GM12878 (cell line): ENCODE results near the gene NFYC. TPM values are rescaled to one million over a fixed set of nuclear protein-coding genes. Genes with fewer than 3 reads are reported as not detected.

Experiments used
- ATAC-seq: fragments of 200-7000 bp; cut with Tn5 transposase; 3 replicates; pipeline ENCODE4 v1.9.1; 2020; ENCODE audit warnings: mild to moderate bottlenecking, moderate library complexity
- BruUV-seq: library from RNA; stranded (reverse); fragments of 400-500 nt; replicated peaks from 2 replicates; lab custom pipeline; 2021; lab: Mats Ljungman, UMichigan
- CTCF ChIA-PET: fragments of 300-600 bp; sonication (Branson Sonifier 250); formaldehyde crosslinking; extraction: SDS; loops from one replicate; lab custom pipeline; 2021; ENCODE audit warnings: inconsistent platforms; lab: Yijun Ruan, JAX
- POLR2A ChIA-PET: fragments of 350-600 bp; formaldehyde crosslinking; extraction: SDS; loops from one replicate; lab custom pipeline; 2021; ENCODE audit warnings: inconsistent platforms; lab: Charles Lee
- RAD21 ChIA-PET: fragments of 300-600 bp; sonication (Branson Sonifier 250); formaldehyde crosslinking; loops from one replicate; lab custom pipeline; 2023; ENCODE audit warnings: antibody characterized with exemption; ENCODE audit not compliant: unreplicated experiment; lab: Charles Lee
- SMC1A ChIA-PET: fragments of 300-600 bp; sonication (Branson Sonifier 250); formaldehyde crosslinking; loops from one replicate; lab custom pipeline; 2023; ENCODE audit not compliant: unreplicated experiment, uncharacterized antibody; lab: Charles Lee
- DNase-seq: peaks from one replicate; pipeline ENCODE4 v3.0.0-alpha.2; 2011; ENCODE audit warnings: low read depth, low spot score
- FAIRE-seq: peaks from 3 replicates; lab custom pipeline; 2011; peaks lifted over from hg19 to GRCh38; lab: Jason Lieb, UNC
- H2AFZ ChIP-seq: 2 replicates; pipeline ENCODE4 v1.6.0; 2011; ENCODE audit warnings: low read depth, low read length, control low read depth; ENCODE audit not compliant: control insufficient read depth
- H3K27ac ChIP-seq: 2 replicates; pipeline ENCODE4 v1.5.1; 2011; ENCODE audit warnings: control low read depth; ENCODE audit not compliant: control insufficient read depth, insufficient read depth
- H3K27me3 ChIP-seq, 2 experiments: replicated peaks in 1 of 2; 2 replicates each; pipeline versions ENCODE4 v1.6.0 to v1.6.1; 2011; ENCODE audit warnings: low read length in 1 of 2; ENCODE audit not compliant: control insufficient read depth in 2 of 2, insufficient read depth in 2 of 2
- H3K36me3 ChIP-seq, 2 experiments: 2 replicates each; pipeline ENCODE4 v1.5.1; 2011; ENCODE audit warnings: low read length in 1 of 2; ENCODE audit not compliant: control insufficient read depth in 2 of 2, insufficient read depth in 2 of 2
- H3K4me1 ChIP-seq: 2 replicates; pipeline ENCODE4 v1.6.1; 2011; ENCODE audit warnings: mild to moderate bottlenecking, low read length, moderate library complexity, mixed read lengths; ENCODE audit not compliant: control insufficient read depth, insufficient read depth
- H3K4me2 ChIP-seq: 2 replicates; pipeline ENCODE4 v1.6.0; 2011; ENCODE audit warnings: control low read depth; ENCODE audit not compliant: control insufficient read depth, insufficient read depth
- H3K4me3 ChIP-seq: fragments of 200-600 bp; sonication (generic); 2 replicates; pipeline ENCODE4 v1.5.1; 2016
- H3K79me2 ChIP-seq: 2 replicates; pipeline ENCODE4 v1.6.0; 2011; ENCODE audit warnings: low read length; ENCODE audit not compliant: control insufficient read depth, insufficient read depth
- H3K9ac ChIP-seq: 2 replicates; pipeline ENCODE4 v1.8.0; 2011; ENCODE audit warnings: low read length, control low read depth, mixed read lengths; ENCODE audit not compliant: control insufficient read depth, insufficient read depth
- H3K9me3 ChIP-seq: replicated peaks from 3 replicates; pipeline ENCODE4 v1.5.1; 2011; ENCODE audit warnings: mild to moderate bottlenecking, low read length; ENCODE audit not compliant: control insufficient read depth, insufficient read depth
- H4K20me1 ChIP-seq: 2 replicates; pipeline ENCODE4 v1.6.0; 2011; ENCODE audit not compliant: control insufficient read depth, insufficient read depth
- CREB1 ChIP-seq: IDR thresholded peaks from 2 replicates; pipeline ENCODE4 v1.6.1; 2012; ENCODE audit warnings: low read depth, mild to moderate bottlenecking, inconsistent platforms
- EED ChIP-seq: sonication (generic); IDR thresholded peaks from 2 replicates; pipeline ENCODE4 v1.6.1; 2016; ENCODE audit warnings: antibody characterized with exemption, low read depth
- HDAC2 ChIP-seq: fragments of 200-600 bp; sonication (generic); IDR thresholded peaks from 2 replicates; pipeline ENCODE4 v1.6.1; 2017
- LARP7 ChIP-seq: fragments of 450-650 bp; IDR thresholded peaks from 2 replicates; pipeline ENCODE4 v1.6.1; 2017; ENCODE audit warnings: mild to moderate bottlenecking
- MYB ChIP-seq: fragments of 150-350 bp; IDR thresholded peaks from 2 replicates; pipeline ENCODE4 v1.6.1; 2014; ENCODE audit warnings: mild to moderate bottlenecking, low read depth, low read length, borderline replicate concordance
- NR2C1 ChIP-seq: fragments of 450-650 bp; IDR thresholded peaks from 2 replicates; pipeline ENCODE4 v1.6.1; 2017; ENCODE audit warnings: antibody characterized with exemption, mild to moderate bottlenecking, moderate library complexity
- SIN3A ChIP-seq: IDR thresholded peaks from 2 replicates; pipeline ENCODE4 v1.6.1; 2012; ENCODE audit warnings: low read depth, low read length, improper control_type of control experiment
- TCF7 ChIP-seq: IDR thresholded peaks from 2 replicates; pipeline ENCODE4 v1.6.1; 2014; ENCODE audit warnings: antibody characterized with exemption, borderline replicate concordance
- ZNF622 ChIP-seq: fragments of 450-650 bp; IDR thresholded peaks from 2 replicates; pipeline ENCODE4 v1.6.1; 2017; ENCODE audit warnings: mild to moderate bottlenecking, inconsistent platforms
- ZSCAN29 ChIP-seq: fragments of 450-650 bp; IDR thresholded peaks from 2 replicates; pipeline ENCODE4 v1.6.1; 2017; ENCODE audit warnings: mild to moderate bottlenecking, moderate library complexity
- WGBS: methylation state at CpG from one replicate; pipeline ENCODE4 v1.1.6; 2016; ENCODE audit warnings: low lambda C conversion rate; ENCODE audit not compliant: insufficient replicate concordance, insufficient coverage; ENCODE audit errors: missing lambda C conversion rate; 5-methylcytosine and 5-hydroxymethylcytosine counted together
- in situ Hi-C: fragments of 300-500 bp; cut with MboI; formaldehyde crosslinking; loops from 9 replicates; pipeline ENCODE4 v1.14.3; 2018; ENCODE audit warnings: mixed read lengths
- intact Hi-C: fragments of 100-400 bp; cut with micrococcal nuclease; formaldehyde crosslinking; loops from one replicate; pipeline ENCODE4 v1.14.2; 2022; ENCODE audit not compliant: unreplicated experiment
- polyA plus RNA-seq, 11 experiments: library from polyadenylated mRNA; depleted of rRNA in 4 of 11; unstranded in 6 of 11; stranded (reverse) in 5 of 11; fragments of >200 nt; fragmentation: Nextera tagmentation in 4 of 11; fragmentation: Illumina TruSeq in 1 of 11; extraction: Ambion mirVana in 4 of 11; extraction: Trizol in 1 of 11; gene quantifications; 1 replicate in 1 of 11; 2 replicates in 10 of 11; pipeline versions ENCODE4 v1.2.1 to v1.2.3, GENCODE V29; 2011 to 2016; ENCODE audit warnings: inconsistent platforms in 2 of 11, missing spikeins in 2 of 11, low read depth in 1 of 11
- total RNA-seq, 4 experiments: library from RNA; depleted of rRNA in 3 of 4; stranded (reverse); fragments of >200 nt in 3 of 4; fragmentation: Illumina TruSeq in 1 of 4; extraction: Trizol in 1 of 4; gene quantifications; 2 replicates each; pipeline versions ENCODE4 v1.2.1 to v1.2.3, GENCODE V29; 2013 to 2021
- TF ChIP-seq, protein P1 (sequence below): fragments of 450-650 bp; formaldehyde crosslinking; IDR thresholded peaks from 2 replicates; pipeline ENCODE4 v1.4.0; 2022; ENCODE audit warnings: mild to moderate bottlenecking, moderate library complexity
- TF ChIP-seq, protein P2 (sequence below): fragments of 150-350 bp; IDR thresholded peaks from 2 replicates; pipeline ENCODE4 v1.6.1; 2016; ENCODE audit warnings: low read depth, low read length
- TF ChIP-seq, protein P3 (sequence below): IDR thresholded peaks from 2 replicates; pipeline ENCODE4 v1.6.1; 2011; ENCODE audit warnings: low read depth, low read length, improper control_type of control experiment, borderline replicate concordance
- TF ChIP-seq, protein P4 (sequence below): fragments of 450-650 bp; IDR thresholded peaks from 2 replicates; pipeline ENCODE4 v1.6.1; 2018; ENCODE audit warnings: borderline replicate concordance, mild to moderate bottlenecking; ENCODE audit not compliant: partially characterized antibody

Gene NFYC
- total and polyA plus RNA-seq, 10 of the 15 experiments (the other 5 are each of a cell fraction or from before 2014, with no cell fraction given) = 4.3 to 84.2 (median 58.3) TPM

DNA sequence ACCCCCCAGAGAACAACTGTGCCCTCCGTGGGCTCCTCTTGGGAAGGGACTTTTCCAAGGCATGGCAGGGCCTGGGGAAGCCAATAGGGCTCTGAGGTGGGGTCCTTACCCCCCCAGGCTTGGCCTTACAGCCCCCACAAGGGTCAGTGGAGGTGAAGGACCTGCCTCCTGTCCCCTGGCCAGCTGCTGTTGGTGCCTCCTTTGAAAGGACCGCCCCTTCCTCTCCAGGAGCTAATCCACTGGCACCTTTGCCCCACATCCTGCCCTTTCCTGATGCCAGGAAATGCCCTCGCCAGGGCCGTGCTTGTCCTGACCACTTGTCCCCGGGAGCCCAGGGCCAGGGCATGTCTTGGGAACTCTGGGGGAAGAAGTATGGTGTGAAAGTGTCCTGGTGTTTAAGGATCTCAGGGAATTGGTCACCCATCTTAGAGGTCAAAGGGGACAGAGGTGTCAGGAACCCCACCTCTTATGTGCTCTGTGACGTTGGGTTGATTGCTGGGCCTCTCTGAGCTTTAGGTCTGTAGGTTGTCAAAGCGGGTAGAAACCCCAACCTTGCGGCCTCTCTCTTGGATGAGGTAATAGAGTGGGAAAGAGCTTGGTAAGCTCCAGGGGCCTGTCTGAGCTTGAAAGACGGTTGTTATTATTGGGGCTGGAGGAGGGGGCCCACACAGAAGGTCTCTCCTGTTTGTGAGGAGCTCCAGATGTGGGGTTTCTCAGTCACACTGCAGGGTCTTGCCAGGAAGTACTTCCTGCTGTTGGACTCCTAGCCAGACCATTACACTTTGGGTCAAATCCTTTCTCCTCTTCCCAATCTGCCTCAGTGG, 94.9 kb downstream of the NFYC start:
- H4K20me1 ChIP-seq = no peaks in the 10 kb centered on the region
- ChIA-PET SMC1A (interaction anchor here (0.6 to 1.5 kb wide), 4 partner anchors 9 to 53 kb away, joined by 3 to 5 read pairs (median 4); no protein-coding TSS in a partner anchor), CTCF (interaction anchor here (1.8 to 1.9 kb wide), 2 partner anchors 12 to 166 kb away, joined by 4 to 7 read pairs; no protein-coding TSS in a partner anchor), RAD21 (no interaction called here), POLR2A (interaction anchor here (1.4 kb wide), 1 partner anchor 12 kb away, joined by 3 read pairs; no protein-coding TSS in a partner anchor)
- in situ Hi-C loops (no loop called here), intact Hi-C loops (no loop called here)
- ATAC-seq (no peak), DNase-seq (no peak), FAIRE-seq (no peak)
- no peak overlapping the region for H3K9ac ChIP-seq
- peaks cover 4 to 8% of the 10 kb centered on the region in 2 experiments; a peak in 3 of 4 replicates for H3K27me3 ChIP-seq
- H3K4me2 ChIP-seq = no peak overlapping the region
- H3K27ac ChIP-seq = no peak overlapping the region
- 48% methylated on average over 9 of the region's 9 CpGs for WGBS
- no peak overlapping the region for H3K4me3 ChIP-seq
- H3K79me2 ChIP-seq = no peaks in the 10 kb centered on the region
- H2AFZ ChIP-seq = no peak overlapping the region
- BruUV-seq = no TSS peak
- no peaks in the 10 kb centered on the region for H3K9me3 ChIP-seq
- peaks cover 4% of the 10 kb centered on the region; the same call in 1 of the 2 replicates for H3K4me1 ChIP-seq
- no peaks in the 10 kb centered on the region for H3K36me3 ChIP-seq
- TF ChIP-seq ZSCAN29 = no peak
- no peak for TF ChIP-seq MYB
- TF ChIP-seq, protein P1, sequence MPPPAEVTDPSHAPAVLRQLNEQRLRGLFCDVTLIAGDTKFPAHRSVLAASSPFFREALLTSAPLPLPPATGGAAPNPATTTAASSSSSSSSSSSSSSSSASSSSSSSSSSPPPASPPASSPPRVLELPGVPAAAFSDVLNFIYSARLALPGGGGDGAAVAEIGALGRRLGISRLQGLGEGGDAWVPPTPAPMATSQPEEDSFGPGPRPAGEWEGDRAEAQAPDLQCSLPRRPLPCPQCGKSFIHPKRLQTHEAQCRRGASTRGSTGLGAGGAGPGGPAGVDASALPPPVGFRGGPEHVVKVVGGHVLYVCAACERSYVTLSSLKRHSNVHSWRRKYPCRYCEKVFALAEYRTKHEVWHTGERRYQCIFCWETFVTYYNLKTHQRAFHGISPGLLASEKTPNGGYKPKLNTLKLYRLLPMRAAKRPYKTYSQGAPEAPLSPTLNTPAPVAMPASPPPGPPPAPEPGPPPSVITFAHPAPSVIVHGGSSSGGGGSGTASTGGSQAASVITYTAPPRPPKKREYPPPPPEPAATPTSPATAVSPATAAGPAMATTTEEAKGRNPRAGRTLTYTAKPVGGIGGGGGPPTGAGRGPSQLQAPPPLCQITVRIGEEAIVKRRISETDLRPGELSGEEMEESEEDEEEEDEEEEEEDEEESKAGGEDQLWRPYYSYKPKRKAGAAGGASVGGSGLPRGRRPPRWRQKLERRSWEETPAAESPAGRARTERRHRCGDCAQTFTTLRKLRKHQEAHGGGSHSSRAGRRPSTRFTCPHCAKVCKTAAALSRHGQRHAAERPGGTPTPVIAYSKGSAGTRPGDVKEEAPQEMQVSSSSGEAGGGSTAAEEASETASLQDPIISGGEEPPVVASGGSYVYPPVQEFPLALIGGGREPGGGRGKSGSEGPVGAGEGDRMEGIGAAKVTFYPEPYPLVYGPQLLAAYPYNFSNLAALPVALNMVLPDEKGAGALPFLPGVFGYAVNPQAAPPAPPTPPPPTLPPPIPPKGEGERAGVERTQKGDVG (CRISPR knock-in tag) = no peak
- no peak for TF ChIP-seq SIN3A
- no peak for TF ChIP-seq EED
- TF ChIP-seq HDAC2 = no peak
- no peak for TF ChIP-seq LARP7
- TF ChIP-seq, protein P2, sequence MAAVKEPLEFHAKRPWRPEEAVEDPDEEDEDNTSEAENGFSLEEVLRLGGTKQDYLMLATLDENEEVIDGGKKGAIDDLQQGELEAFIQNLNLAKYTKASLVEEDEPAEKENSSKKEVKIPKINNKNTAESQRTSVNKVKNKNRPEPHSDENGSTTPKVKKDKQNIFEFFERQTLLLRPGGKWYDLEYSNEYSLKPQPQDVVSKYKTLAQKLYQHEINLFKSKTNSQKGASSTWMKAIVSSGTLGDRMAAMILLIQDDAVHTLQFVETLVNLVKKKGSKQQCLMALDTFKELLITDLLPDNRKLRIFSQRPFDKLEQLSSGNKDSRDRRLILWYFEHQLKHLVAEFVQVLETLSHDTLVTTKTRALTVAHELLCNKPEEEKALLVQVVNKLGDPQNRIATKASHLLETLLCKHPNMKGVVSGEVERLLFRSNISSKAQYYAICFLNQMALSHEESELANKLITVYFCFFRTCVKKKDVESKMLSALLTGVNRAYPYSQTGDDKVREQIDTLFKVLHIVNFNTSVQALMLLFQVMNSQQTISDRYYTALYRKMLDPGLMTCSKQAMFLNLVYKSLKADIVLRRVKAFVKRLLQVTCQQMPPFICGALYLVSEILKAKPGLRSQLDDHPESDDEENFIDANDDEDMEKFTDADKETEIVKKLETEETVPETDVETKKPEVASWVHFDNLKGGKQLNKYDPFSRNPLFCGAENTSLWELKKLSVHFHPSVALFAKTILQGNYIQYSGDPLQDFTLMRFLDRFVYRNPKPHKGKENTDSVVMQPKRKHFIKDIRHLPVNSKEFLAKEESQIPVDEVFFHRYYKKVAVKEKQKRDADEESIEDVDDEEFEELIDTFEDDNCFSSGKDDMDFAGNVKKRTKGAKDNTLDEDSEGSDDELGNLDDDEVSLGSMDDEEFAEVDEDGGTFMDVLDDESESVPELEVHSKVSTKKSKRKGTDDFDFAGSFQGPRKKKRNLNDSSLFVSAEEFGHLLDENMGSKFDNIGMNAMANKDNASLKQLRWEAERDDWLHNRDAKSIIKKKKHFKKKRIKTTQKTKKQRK = no peak
- no peak for TF ChIP-seq CREB1
- TF ChIP-seq, protein P3, sequence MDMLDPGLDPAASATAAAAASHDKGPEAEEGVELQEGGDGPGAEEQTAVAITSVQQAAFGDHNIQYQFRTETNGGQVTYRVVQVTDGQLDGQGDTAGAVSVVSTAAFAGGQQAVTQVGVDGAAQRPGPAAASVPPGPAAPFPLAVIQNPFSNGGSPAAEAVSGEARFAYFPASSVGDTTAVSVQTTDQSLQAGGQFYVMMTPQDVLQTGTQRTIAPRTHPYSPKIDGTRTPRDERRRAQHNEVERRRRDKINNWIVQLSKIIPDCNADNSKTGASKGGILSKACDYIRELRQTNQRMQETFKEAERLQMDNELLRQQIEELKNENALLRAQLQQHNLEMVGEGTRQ = no peak
- TF ChIP-seq TCF7 = no peak
- TF ChIP-seq, protein P4, sequence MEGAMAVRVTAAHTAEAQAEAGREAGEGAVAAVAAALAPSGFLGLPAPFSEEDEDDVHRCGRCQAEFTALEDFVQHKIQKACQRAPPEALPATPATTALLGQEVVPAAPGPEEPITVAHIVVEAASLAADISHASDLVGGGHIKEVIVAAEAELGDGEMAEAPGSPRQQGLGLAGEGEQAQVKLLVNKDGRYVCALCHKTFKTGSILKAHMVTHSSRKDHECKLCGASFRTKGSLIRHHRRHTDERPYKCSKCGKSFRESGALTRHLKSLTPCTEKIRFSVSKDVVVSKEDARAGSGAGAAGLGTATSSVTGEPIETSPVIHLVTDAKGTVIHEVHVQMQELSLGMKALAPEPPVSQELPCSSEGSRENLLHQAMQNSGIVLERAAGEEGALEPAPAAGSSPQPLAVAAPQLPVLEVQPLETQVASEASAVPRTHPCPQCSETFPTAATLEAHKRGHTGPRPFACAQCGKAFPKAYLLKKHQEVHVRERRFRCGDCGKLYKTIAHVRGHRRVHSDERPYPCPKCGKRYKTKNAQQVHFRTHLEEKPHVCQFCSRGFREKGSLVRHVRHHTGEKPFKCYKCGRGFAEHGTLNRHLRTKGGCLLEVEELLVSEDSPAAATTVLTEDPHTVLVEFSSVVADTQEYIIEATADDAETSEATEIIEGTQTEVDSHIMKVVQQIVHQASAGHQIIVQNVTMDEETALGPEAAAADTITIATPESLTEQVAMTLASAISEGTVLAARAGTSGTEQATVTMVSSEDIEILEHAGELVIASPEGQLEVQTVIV = no peak
- TF ChIP-seq ZNF622 = no peak
- no peak for TF ChIP-seq NR2C1
